Thoracic aorta (tissue), 2 donors: ENCODE results near the gene CNTNAP2. TPM values are rescaled to one million over a fixed set of nuclear protein-coding genes. Genes with fewer than 3 reads are reported as not detected.

Source experiments
- ATAC-seq: fragments of 150-250 bp; one replicate; pipeline ENCODE4 v1.8.0; 2017; ENCODE audit warnings: low read depth; ENCODE audit not compliant: insufficient number of reproducible peaks, low FRiP score
- DNase-seq: peaks from one replicate; pipeline ENCODE4 v3.0.0-alpha.2; 2020; ENCODE audit warnings: low spot score
- H3K27ac ChIP-seq, 2 donors: fragments of 200-600 bp; sonication (generic); 1 replicate in 1 of 2; 2 replicates in 1 of 2; pipeline ENCODE4 v1.5.1; 2016; ENCODE audit warnings: mild to moderate bottlenecking in 2 of 2, moderate library complexity in 2 of 2
- H3K27me3 ChIP-seq: fragments of 200-600 bp; sonication (generic); replicated peaks from 2 replicates; pipeline ENCODE4 v1.6.0; 2016; ENCODE audit warnings: mild to moderate bottlenecking; ENCODE audit not compliant: insufficient read depth
- H3K36me3 ChIP-seq: fragments of 200-600 bp; sonication (generic); one replicate; pipeline ENCODE4 v1.5.1; 2016
- H3K4me1 ChIP-seq, 2 donors: fragments of 200-600 bp; sonication (generic); 1 replicate in 1 of 2; 2 replicates in 1 of 2; pipeline versions ENCODE4 v1.5.1 to v1.6.0; 2016; ENCODE audit warnings: low read depth in 2 of 2, mild to moderate bottlenecking in 1 of 2; ENCODE audit not compliant: control insufficient read depth in 1 of 2
- H3K4me3 ChIP-seq: fragments of 200-600 bp; sonication (generic); 2 replicates; pipeline ENCODE4 v1.5.1; 2016; ENCODE audit warnings: mild to moderate bottlenecking
- H3K9me3 ChIP-seq: fragments of 200-600 bp; sonication (generic); 2 replicates; pipeline ENCODE4 v1.5.1; 2016
- total RNA-seq, 2 donors: library from RNA; depleted of rRNA; stranded (reverse); fragments of >200 nt; gene quantifications; one replicate each; pipeline versions ENCODE4 v1.1.0 to v1.2.3, GENCODE V29; 2016
- TF ChIP-seq, protein P1 (sequence below): fragments of 200-600 bp; sonication (generic); IDR thresholded peaks from one replicate; pipeline ENCODE4 v1.5.1; 2019; ENCODE audit warnings: antibody characterized with exemption

Gene CNTNAP2
- total RNA-seq, 2 donors from 2014 or later = not detected

- Histone ChIP-seq H3K27ac (no peak overlapping the region), H3K4me1 (no peaks in the 10 kb centered on the region), H3K4me3 (no peak overlapping the region), H3K36me3 (no peaks in the 10 kb centered on the region), H3K9me3 (no peaks in the 10 kb centered on the region), H3K27me3 (no peaks in the 10 kb centered on the region)
- ATAC-seq = no peak
- TF ChIP-seq, protein P1, sequence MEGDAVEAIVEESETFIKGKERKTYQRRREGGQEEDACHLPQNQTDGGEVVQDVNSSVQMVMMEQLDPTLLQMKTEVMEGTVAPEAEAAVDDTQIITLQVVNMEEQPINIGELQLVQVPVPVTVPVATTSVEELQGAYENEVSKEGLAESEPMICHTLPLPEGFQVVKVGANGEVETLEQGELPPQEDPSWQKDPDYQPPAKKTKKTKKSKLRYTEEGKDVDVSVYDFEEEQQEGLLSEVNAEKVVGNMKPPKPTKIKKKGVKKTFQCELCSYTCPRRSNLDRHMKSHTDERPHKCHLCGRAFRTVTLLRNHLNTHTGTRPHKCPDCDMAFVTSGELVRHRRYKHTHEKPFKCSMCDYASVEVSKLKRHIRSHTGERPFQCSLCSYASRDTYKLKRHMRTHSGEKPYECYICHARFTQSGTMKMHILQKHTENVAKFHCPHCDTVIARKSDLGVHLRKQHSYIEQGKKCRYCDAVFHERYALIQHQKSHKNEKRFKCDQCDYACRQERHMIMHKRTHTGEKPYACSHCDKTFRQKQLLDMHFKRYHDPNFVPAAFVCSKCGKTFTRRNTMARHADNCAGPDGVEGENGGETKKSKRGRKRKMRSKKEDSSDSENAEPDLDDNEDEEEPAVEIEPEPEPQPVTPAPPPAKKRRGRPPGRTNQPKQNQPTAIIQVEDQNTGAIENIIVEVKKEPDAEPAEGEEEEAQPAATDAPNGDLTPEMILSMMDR = no peak
- no peak for DNase-seq
Measured at GRCh38 chr7:147044941-147045340, 928.3 kb downstream of the CNTNAP2 start.

DNA sequence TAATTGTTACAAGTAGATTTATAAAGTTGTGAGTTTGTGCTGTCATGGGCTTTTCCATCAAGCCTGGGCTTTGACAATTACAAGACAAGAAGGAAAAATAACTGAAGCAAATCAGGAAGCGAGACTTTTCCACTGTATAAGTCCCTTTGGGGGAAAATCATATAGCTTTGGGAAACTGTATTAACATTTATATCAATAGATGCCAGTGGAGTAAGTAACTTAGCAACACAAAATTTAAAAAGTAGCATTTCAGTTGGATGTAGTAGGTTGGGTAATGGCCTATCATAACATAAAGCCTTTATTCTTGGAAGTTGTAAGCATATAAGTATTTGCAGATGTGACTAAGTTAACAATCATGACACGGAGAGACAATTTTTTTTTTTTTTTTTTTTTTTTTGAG lies 931.1 kb downstream of the CNTNAP2 start:
- no peaks in the 10 kb centered on the region for H3K4me1 ChIP-seq
- DNase-seq (no peak), ATAC-seq (no peak)
- H3K27ac ChIP-seq = no peak overlapping the region
- no peaks in the 10 kb centered on the region for H3K36me3 ChIP-seq
- H3K9me3 ChIP-seq = no peaks in the 10 kb centered on the region
- H3K27me3 ChIP-seq = no peaks in the 10 kb centered on the region
- no peak overlapping the region for H3K4me3 ChIP-seq
- TF ChIP-seq, protein P1 = no peak

GRCh38 chr7:147048864-147049263 lies 932.3 kb downstream of the CNTNAP2 start:
- Histone ChIP-seq H3K4me3 (no peak overlapping the region), H3K27me3 (no peaks in the 10 kb centered on the region), H3K4me1 (no peaks in the 10 kb centered on the region), H3K36me3 (no peaks in the 10 kb centered on the region), H3K9me3 (no peaks in the 10 kb centered on the region), H3K27ac (no peak overlapping the region)
- ATAC-seq (no peak), DNase-seq (no peak)
- TF ChIP-seq, protein P1 = no peak

DNA sequence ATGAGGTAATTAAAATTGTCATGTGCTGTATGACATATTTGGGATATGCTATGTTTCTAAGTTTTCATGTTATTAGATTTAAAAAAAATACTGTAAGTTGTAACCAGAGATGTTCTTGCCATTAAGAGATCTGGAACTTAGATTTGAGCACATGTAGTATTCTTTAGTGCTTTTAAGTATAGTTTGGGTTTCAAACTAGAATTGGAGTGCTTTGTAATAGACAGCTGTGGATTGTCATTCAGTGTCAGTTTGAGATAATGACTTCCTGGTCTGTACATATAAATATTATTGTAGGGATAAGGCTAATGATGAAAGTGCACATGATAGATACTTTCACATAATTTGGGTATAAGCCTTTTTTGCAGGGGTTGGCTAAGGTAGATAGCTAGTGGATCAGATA lies 936.2 kb downstream of the CNTNAP2 start:
- Histone ChIP-seq H3K27me3 (no peaks in the 10 kb centered on the region), H3K4me3 (no peak overlapping the region), H3K4me1 (no peaks in the 10 kb centered on the region), H3K27ac (no peak overlapping the region), H3K9me3 (no peaks in the 10 kb centered on the region), H3K36me3 (no peaks in the 10 kb centered on the region)
- DNase-seq (no peak), ATAC-seq (no peak)
- TF ChIP-seq, protein P1 = no peak

GRCh38 chr7:147053746-147054145 lies 937.1 kb downstream of the CNTNAP2 start:
- H3K9me3 ChIP-seq = no peaks in the 10 kb centered on the region
- TF ChIP-seq, protein P1 = no peak
- no peaks in the 10 kb centered on the region for H3K27me3 ChIP-seq
- H3K4me3 ChIP-seq = no peak overlapping the region
- no peaks in the 10 kb centered on the region for H3K4me1 ChIP-seq
- ATAC-seq = no peak
- no peaks in the 10 kb centered on the region for H3K36me3 ChIP-seq
- H3K27ac ChIP-seq = no peak overlapping the region
- DNase-seq = no peak
